Coronary artery (tissue), 2 donors: Measurements from ENCODE around the gene CARMIL3.

Source experiments
- DNase-seq: peaks from one replicate; pipeline ENCODE4 v3.0.0-alpha.2; 2017; ENCODE audit warnings: low spot score
- H3K27ac ChIP-seq, 2 donors: fragments of 200-600 bp; sonication (generic); one replicate each; pipeline ENCODE4 v1.5.1; 2016 to 2019
- H3K4me3 ChIP-seq: fragments of 200-600 bp; sonication (generic); 2 replicates; pipeline ENCODE4 v1.5.1; 2016; ENCODE audit warnings: mild to moderate bottlenecking, moderate library complexity
- TF ChIP-seq, protein P1 (sequence below): fragments of 200-600 bp; sonication (generic); IDR thresholded peaks from one replicate; pipeline ENCODE4 v1.5.1; 2019; ENCODE audit warnings: antibody characterized with exemption

Gene CARMIL3

GRCh38 chr14:24064856-24065255 is 13.0 kb downstream of the CARMIL3 start:
- DNase-seq, result no peak
- Histone ChIP-seq H3K27ac (no peak overlapping the region), H3K4me3 (no peak overlapping the region)
- TF ChIP-seq, protein P1, sequence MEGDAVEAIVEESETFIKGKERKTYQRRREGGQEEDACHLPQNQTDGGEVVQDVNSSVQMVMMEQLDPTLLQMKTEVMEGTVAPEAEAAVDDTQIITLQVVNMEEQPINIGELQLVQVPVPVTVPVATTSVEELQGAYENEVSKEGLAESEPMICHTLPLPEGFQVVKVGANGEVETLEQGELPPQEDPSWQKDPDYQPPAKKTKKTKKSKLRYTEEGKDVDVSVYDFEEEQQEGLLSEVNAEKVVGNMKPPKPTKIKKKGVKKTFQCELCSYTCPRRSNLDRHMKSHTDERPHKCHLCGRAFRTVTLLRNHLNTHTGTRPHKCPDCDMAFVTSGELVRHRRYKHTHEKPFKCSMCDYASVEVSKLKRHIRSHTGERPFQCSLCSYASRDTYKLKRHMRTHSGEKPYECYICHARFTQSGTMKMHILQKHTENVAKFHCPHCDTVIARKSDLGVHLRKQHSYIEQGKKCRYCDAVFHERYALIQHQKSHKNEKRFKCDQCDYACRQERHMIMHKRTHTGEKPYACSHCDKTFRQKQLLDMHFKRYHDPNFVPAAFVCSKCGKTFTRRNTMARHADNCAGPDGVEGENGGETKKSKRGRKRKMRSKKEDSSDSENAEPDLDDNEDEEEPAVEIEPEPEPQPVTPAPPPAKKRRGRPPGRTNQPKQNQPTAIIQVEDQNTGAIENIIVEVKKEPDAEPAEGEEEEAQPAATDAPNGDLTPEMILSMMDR, result no peak

DNA sequence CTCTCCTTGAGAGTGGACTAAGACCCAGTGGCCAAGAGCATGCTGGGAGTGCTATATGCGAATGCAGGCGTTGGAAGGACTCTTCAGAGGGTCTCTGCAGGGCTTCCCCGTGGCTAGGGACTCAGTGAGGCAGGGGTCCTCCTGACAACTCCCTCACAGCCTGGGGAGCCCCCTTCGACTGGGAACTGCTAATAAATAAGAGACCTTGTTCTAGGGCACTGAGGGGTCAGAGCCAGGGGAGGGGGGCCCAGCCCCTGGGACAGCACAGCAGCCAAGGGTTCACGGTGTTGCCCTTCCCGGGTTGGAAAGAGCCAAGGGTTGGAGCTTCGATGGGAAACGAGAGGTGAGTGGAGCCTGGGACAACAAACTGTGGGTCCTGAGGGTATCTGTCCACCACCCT is 13.6 kb downstream of the CARMIL3 start:
- H3K4me3 ChIP-seq, result no peak overlapping the region
- no peak for DNase-seq
- H3K27ac ChIP-seq, result no peak overlapping the region
- TF ChIP-seq, protein P1, result no peak

- TF ChIP-seq, protein P1, result no peak
- Histone ChIP-seq H3K4me3 (no peak overlapping the region), H3K27ac (no peak overlapping the region)
- DNase-seq, result no peak
Observed at GRCh38 chr14:24066496-24067132, 14.8 kb downstream of the CARMIL3 start.

DNA sequence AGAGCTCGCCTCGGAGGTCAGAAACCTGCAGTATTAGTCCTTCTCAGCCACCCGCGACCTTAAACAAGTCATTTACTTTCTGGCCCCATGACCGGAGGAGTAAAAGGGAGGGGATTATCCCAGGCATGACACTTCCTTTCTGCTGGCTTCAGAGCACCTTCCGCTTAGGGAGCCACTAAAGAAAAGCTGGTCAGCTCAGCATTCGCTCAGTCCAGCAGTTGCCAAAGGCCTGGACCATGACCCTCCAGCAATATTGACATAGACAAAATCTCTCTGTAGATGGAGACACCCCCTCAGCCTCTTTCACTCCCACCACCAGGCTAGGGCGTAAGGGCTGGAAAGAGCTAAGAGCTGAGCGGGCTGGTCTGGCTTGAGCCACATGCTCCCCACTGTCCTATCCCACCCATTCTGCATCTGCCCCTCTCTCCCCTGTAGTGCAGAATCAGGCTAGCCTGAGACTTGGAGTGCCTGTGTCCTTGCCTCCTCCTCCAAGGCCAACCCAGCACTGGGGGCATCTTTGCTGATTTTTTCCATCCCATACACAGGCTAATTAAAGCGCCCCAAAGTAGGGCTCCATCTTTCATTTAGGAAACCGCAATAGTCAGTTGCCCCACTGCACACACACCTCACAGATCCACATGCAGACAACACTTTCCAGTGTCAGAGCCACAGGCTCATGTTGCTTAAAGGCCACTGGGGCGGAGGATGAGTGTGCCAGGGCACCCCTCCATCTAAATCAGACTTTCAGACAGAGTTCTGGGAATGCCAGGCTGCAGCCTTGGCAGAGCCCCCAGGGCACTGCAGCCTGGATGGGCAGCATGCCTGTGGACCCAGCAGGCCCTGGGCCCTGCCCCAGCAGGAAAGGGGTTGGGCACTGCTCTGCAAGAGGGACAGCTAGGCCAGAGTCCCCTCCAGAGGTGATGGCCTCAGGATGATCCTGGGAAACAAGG is 15.6 kb downstream of the CARMIL3 start:
- H3K4me3 ChIP-seq, result no peak overlapping the region
- H3K27ac ChIP-seq, result no peak overlapping the region
- TF ChIP-seq, protein P1, result no peak
- DNase-seq, result no peak

DNA sequence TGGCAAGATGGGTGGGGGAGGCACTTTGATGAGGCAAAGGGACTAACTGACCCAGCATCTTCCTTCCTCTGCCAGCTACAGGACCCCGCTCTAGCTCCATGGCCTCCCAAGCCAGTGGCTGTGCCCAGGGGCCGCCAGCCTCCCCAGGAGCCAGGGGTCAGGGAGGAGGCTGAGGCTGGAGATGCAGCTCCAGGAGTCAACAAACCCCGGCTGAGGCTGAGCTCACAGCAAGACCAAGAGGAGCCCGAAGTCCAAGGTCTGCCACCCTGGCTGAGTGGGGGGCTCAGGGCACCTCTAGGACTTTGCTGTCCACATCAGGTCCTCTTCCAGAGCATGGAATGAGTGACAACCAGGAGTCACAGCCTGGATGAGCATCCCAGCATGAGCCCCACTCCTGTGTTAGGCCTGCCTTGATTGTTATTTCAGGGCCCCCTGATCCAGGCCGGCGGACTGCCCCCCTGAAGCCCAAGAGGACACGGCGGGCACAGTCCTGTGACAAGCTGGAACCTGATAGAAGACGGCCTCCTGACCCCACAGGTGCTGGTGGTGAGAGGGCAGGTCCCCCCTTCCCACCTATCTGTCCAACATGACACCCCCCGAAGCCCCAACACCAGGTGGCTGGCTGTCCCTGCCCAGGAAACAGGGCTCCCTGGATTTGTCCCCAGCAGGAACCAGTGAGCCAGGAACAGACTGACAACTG is 17.1 kb downstream of the CARMIL3 start:
- DNase-seq, result no peak
- H3K4me3 ChIP-seq, result no peak overlapping the region
- H3K27ac ChIP-seq, result no peak overlapping the region
- TF ChIP-seq, protein P1, result no peak

DNA sequence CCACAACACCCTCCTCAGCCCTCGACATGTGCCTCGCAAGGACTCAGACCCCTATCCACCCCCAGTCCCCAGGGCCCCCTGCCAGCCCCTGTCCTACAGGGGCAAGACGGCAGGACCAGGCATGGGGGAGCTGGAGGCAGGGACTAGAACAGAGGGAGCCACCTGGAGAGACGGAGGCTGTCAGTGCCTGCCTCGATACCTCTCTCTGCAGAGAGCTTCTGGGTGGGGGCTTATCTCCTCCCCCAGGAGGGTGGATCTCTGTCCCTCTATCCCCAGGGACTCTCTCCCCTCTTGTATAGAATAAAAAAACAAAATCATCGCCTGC is 17.6 kb downstream of the CARMIL3 start:
- TF ChIP-seq, protein P1, result no peak
- H3K27ac ChIP-seq, result no peak overlapping the region
- H3K4me3 ChIP-seq, result no peak overlapping the region
- DNase-seq, result no peak
